AG10803 (cell line): ENCODE measurements around the gene MKLN1.
A peak's percentile ranks its signal among the peaks of the same experiment; 100 is the strongest.

Source experiments
- DNase-seq: peaks from one replicate; pipeline ENCODE4 v3.0.0; 2010; ENCODE audit warnings: low read depth
- H3K4me3 ChIP-seq: 2 replicates; pipeline ENCODE4 v1.5.1; 2011; ENCODE audit warnings: mild to moderate bottlenecking, low read length, control low read depth
- TF ChIP-seq, protein P1 (sequence below): conservative IDR thresholded peaks from 2 replicates; pipeline ENCODE4 v1.5.1; 2011; ENCODE audit warnings: mild to moderate bottlenecking, low read length, control low read depth, inconsistent platforms

Gene MKLN1

DNA sequence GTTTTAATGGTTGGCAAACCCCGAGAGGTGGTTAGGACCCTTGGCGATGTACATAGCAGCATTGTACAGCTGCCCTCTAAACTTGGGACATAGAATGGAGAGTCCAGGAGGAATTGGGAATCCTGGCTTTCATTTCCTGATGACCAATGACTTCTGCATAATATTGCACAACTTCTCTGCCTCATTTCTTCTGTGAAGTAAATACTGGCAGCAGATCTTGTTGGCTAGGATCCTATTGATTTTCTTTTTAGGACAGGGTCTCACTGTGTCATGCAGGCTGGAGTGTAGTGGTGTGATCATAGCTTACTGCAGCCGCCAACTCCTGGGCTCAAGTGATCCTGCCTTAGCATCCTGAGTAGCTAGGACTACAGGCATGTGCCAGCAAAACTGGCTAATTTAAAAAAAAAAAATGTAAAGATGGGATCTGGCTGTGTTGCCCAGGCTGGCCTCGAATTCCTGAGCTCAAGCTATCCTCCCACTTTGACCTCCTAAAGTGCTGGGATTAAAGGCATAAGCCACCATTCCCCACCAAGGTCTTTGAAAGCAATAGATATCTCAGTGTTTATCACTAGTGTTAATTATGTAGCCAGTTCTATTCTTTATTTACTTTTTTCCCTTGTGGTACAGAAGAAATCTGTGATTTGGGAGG, 170.7 kb downstream of the MKLN1 start:
- TF ChIP-seq, protein P1, sequence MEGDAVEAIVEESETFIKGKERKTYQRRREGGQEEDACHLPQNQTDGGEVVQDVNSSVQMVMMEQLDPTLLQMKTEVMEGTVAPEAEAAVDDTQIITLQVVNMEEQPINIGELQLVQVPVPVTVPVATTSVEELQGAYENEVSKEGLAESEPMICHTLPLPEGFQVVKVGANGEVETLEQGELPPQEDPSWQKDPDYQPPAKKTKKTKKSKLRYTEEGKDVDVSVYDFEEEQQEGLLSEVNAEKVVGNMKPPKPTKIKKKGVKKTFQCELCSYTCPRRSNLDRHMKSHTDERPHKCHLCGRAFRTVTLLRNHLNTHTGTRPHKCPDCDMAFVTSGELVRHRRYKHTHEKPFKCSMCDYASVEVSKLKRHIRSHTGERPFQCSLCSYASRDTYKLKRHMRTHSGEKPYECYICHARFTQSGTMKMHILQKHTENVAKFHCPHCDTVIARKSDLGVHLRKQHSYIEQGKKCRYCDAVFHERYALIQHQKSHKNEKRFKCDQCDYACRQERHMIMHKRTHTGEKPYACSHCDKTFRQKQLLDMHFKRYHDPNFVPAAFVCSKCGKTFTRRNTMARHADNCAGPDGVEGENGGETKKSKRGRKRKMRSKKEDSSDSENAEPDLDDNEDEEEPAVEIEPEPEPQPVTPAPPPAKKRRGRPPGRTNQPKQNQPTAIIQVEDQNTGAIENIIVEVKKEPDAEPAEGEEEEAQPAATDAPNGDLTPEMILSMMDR: no peak
- H3K4me3 ChIP-seq: no peak overlapping the region
- DNase-seq: peak; percentile 46

DNA sequence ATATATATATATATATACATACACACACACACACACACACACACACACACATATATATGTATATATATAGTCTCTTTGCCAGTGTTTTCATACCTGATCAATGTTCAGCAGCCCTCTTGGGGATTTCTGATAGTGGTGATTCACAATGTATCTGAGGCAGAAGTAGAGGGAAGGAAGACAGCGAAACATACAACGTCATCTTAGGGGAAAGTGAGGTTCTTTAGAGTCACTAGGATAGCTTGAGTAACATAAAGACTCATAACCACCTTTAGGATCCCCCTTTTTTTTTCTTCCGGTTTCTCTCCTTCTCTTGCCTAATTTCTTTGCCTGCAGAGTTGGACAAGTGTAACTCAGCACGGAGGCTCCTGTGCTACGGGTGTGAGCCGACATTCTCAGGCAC, 172.1 kb downstream of the MKLN1 start:
- no peak for DNase-seq
- TF ChIP-seq, protein P1: no peak
- H3K4me3 ChIP-seq: no peak overlapping the region

DNA sequence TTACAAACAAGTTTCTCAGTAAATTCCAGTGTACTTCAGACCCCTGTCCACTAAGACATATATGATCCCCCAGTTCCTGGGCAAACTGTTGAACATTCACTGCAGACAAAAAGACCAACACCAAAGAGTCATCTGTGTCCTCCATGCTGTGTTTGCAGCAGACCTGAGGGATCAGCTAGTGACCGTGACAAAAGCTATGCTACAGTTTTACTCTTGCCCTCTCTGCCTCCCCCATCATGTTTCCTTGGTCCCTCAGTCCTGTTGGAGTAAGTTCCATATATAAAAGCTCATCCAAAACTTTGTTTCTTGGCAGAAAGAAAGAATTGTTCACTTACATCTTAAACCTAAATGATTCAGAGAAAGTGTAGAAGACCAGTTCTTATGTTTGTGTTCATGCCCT, 172.7 kb downstream of the MKLN1 start:
- H3K4me3 ChIP-seq: no peak overlapping the region
- TF ChIP-seq, protein P1: no peak
- no peak for DNase-seq

DNA sequence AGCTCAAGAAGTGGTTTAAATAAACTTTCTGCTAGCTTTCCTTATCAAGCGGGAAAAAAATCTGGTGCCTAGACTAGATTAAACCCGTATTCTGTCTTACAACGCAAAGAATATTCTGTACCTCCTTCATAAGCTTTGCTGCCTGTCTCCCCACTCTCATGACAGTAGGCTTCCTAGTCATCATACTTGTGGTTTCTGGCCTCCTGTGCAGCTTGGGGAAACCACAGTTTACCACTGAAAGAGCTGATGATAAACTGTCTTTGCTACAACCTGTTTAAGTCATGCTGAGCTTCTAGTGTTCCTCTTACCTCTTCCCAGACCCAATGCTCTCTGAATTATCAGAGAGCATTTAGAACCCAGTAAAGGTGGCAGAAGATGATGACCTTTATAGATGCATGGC, 173.7 kb downstream of the MKLN1 start:
- no peak overlapping the region for H3K4me3 ChIP-seq
- TF ChIP-seq, protein P1: no peak
- DNase-seq: peak; percentile 81

DNA sequence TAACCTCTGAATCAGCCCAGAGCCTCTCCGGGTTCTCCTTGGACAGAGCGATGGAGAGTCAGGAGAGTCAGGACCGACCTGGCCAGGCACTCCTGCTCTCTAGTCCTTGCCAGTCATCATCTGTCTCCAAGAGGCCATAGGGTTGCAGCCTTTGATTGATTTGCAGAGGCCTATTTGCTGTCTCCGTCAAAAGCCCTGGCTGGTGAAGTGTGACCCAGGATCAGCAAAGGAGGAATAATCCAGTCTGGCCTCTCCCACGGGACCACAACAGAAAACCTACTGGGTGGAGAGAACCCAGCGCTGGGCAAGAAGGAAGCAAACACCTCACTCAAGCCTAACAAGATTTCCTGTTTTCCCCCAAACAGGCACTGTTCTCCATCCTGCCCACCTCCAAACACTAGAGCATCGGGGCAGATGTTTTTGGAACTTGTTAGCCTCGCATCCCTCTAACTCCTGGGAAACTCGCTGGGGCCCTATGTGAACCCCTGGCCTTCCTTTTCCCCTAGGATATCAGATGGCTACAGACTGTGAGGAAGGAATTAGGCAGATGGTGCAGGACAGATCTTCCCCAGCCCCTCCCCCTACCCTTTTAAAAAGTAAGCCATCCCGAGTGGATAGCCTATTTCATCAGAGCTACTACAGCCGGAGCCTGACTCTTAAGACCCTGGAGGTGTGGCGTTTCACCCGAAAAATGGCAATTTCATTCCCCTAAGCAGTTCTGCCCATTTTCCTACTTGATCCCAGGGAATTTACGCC, 174.4 kb downstream of the MKLN1 start:
- no peak for DNase-seq
- no peak overlapping the region for H3K4me3 ChIP-seq
- TF ChIP-seq, protein P1: no peak

DNA sequence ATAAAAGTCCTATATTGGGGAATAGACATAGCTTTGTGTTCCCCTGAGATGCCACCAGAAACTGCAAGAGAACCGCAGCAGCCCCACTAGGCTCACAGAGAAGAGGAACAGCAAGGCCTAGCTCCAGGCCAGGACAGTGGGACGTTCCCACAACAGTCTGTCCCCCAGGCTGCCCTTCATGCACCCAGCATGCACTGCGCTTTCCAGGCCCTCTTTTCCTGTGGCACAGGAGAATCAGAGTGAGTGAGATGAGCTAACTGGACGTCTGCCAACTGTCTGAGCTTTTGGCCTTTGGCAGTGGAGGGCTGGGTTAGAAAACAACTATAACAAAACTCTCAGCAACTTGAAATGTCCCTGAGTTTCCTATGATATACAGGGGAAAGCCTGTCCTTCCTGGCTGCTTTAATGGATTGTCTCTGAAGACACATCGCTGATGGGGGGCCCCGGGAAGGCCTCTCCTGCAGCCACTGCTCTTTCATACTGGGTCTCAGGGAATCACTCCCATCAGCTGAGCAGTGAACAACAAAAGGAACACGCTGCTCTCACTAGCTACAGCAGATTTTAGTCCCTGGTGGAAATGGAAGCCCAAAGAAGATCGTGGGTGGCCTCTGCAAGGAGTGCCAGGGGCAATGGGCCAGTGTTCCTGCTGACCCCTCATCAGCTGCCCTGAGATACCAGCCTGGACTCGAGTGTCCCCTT, 175.3 kb downstream of the MKLN1 start:
- TF ChIP-seq, protein P1: no peak
- DNase-seq: peak; percentile 51
- no peak overlapping the region for H3K4me3 ChIP-seq
